Adrenal gland (tissue), 5 donors: ENCODE results near the gene FAM110D.

Source experiments
- POLR2A ChIP-seq, 2 donors: fragments of 450-650 bp; IDR thresholded peaks; one replicate each; pipeline ENCODE4 v1.6.1; 2017; ENCODE audit warnings: antibody characterized with exemption in 2 of 2, mild to moderate bottlenecking in 2 of 2, moderate library complexity in 1 of 2
- TF ChIP-seq, protein P1 (sequence below), 6 experiments: fragments of 450-650 bp in 4 of 6; fragments of 200-600 bp in 2 of 6; sonication (generic) in 1 of 6; IDR thresholded peaks; 1 replicate in 5 of 6; 2 replicates in 1 of 6; pipeline versions ENCODE4 v1.5.1 to v1.8.0; 2016 to 2021; ENCODE audit warnings: antibody characterized with exemption in 6 of 6, mild to moderate bottlenecking in 2 of 6, moderate library complexity in 1 of 6
- donor health status: DM: no; HTN: no; CAD: no.

DNA sequence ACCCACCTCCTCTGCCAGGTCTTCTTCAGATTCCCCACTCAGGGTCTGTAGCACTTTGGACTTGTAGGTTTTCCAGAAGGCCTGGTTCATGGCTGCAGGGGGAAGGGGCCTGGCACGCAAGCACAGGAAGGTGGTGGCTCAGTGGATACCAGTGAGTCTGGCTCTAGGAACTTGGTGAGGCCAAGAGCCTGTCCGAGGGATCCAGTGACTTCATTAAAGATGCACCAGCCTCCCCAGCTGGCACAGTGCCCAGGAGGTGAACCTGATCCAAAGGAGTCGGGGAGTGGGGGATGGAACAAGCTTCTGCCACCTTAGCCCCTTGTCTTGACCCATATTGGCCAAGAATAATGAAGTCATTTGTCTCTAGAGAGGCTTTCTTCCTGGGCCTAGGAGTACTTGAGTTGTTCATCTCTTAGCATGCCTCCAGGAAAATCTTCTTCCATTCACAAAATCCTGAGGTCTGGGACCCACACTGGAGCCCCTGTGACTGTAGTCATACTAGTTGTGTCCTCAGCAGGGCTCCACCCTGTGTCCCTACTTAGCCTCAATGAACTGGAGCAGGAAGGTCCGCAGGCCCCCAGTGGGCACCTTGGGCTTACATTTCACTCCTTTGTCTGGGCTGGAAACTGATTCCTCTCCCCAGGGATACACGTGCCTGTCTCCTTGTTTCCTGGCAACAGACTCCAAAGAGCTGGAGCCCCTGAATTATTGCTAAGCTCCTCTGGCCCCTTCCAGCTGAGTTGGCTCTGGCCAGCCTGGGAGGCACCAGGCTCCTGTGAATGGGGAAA lies 9.7 kb downstream of the FAM110D start, which contains the start of gene C1orf232:
- TF ChIP-seq, protein P1, sequence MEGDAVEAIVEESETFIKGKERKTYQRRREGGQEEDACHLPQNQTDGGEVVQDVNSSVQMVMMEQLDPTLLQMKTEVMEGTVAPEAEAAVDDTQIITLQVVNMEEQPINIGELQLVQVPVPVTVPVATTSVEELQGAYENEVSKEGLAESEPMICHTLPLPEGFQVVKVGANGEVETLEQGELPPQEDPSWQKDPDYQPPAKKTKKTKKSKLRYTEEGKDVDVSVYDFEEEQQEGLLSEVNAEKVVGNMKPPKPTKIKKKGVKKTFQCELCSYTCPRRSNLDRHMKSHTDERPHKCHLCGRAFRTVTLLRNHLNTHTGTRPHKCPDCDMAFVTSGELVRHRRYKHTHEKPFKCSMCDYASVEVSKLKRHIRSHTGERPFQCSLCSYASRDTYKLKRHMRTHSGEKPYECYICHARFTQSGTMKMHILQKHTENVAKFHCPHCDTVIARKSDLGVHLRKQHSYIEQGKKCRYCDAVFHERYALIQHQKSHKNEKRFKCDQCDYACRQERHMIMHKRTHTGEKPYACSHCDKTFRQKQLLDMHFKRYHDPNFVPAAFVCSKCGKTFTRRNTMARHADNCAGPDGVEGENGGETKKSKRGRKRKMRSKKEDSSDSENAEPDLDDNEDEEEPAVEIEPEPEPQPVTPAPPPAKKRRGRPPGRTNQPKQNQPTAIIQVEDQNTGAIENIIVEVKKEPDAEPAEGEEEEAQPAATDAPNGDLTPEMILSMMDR (IDR thresholded peaks at IDR 0.05): no peak
- no peak for TF ChIP-seq POLR2A (IDR thresholded peaks at IDR 0.05)
